HEK293 (cell line): ENCODE results near the gene TTBK1.

ENCODE experiments used
- CTCF ChIP-seq: fragments of 450-650 bp; formaldehyde crosslinking; IDR thresholded peaks from 2 replicates; pipeline ENCODE4 v1.5.1; 2016; ENCODE audit warnings: missing biosample characterization, missing genetic modification characterization
- GLI2 ChIP-seq: fragments of 450-650 bp; formaldehyde crosslinking; IDR thresholded peaks from 2 replicates; pipeline ENCODE4; 2017; ENCODE audit warnings: missing biosample characterization, missing genetic modification characterization, low read depth, borderline replicate concordance
- ZNF138 ChIP-seq: fragments of 450-650 bp; formaldehyde crosslinking; IDR thresholded peaks from 2 replicates; pipeline ENCODE4 v1.5.1; 2016; ENCODE audit warnings: missing biosample characterization, missing genetic modification characterization, borderline replicate concordance
- ZNF677 ChIP-seq: fragments of 450-650 bp; IDR thresholded peaks from 2 replicates; pipeline ENCODE4 v1.5.0; 2018; ENCODE audit warnings: missing biosample characterization, mild to moderate bottlenecking, missing genetic modification characterization, moderate library complexity
- TF ChIP-seq, protein P1 (sequence below): fragments of 450-650 bp; formaldehyde crosslinking; IDR thresholded peaks from 2 replicates; pipeline ENCODE4 v1.5.1; 2017; ENCODE audit warnings: missing biosample characterization, missing genetic modification characterization
- TF ChIP-seq, protein P2 (sequence below): fragments of 450-650 bp; IDR thresholded peaks from 2 replicates; pipeline ENCODE4 v1.5.1; 2018; ENCODE audit warnings: missing biosample characterization, mild to moderate bottlenecking, missing genetic modification characterization

DNA sequence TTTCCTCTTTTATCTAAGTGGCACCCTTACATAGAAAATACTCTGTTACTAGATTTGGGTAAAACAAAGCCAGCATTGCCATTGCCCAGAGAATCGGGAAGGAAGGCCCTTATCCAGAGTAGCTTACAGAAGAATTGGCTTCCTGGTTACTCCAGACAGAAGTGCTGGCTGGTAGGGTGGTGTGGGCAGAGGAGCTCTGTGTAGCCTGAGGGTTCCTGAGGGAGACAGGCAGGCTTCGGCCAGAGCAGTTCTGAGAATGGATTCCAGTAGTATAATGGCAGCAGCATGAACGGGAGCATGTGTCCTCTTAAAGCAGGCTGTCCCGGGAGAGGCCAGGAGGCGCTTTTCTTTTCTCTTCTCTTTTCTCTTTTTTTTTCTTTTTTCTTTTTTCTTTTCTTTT is 49.4 kb upstream of the TTBK1 start:
- TF ChIP-seq GLI2 (tag by site-specific recombination) (no peak), ZNF677 (no peak), CTCF (tag by site-specific recombination) (no peak), ZNF138 (tag by site-specific recombination) (no peak)
- TF ChIP-seq, protein P1, sequence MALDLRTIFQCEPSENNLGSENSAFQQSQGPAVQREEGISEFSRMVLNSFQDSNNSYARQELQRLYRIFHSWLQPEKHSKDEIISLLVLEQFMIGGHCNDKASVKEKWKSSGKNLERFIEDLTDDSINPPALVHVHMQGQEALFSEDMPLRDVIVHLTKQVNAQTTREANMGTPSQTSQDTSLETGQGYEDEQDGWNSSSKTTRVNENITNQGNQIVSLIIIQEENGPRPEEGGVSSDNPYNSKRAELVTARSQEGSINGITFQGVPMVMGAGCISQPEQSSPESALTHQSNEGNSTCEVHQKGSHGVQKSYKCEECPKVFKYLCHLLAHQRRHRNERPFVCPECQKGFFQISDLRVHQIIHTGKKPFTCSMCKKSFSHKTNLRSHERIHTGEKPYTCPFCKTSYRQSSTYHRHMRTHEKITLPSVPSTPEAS (tag by site-specific recombination) = no peak
- TF ChIP-seq, protein P2, sequence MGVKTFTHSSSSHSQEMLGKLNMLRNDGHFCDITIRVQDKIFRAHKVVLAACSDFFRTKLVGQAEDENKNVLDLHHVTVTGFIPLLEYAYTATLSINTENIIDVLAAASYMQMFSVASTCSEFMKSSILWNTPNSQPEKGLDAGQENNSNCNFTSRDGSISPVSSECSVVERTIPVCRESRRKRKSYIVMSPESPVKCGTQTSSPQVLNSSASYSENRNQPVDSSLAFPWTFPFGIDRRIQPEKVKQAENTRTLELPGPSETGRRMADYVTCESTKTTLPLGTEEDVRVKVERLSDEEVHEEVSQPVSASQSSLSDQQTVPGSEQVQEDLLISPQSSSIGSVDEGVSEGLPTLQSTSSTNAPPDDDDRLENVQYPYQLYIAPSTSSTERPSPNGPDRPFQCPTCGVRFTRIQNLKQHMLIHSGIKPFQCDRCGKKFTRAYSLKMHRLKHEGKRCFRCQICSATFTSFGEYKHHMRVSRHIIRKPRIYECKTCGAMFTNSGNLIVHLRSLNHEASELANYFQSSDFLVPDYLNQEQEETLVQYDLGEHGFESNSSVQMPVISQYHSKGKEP (tag by site-specific recombination) = no peak
